GM12878 (cell line): ENCODE data around the gene UROC1. TPM values are rescaled to one million over a fixed set of nuclear protein-coding genes. Genes with fewer than 3 reads are reported as not detected.

ENCODE experiments used
- ATAC-seq: fragments of 200-7000 bp; cut with Tn5 transposase; 3 replicates; pipeline ENCODE4 v1.9.1; 2020; ENCODE audit warnings: mild to moderate bottlenecking, moderate library complexity
- BruUV-seq: library from RNA; stranded (reverse); fragments of 400-500 nt; replicated peaks from 2 replicates; lab custom pipeline; 2021; lab: Mats Ljungman, UMichigan
- CTCF ChIA-PET: fragments of 300-600 bp; sonication (Branson Sonifier 250); formaldehyde crosslinking; extraction: SDS; loops from one replicate; lab custom pipeline; 2021; ENCODE audit warnings: inconsistent platforms; lab: Yijun Ruan, JAX
- POLR2A ChIA-PET: fragments of 350-600 bp; formaldehyde crosslinking; extraction: SDS; loops from one replicate; lab custom pipeline; 2021; ENCODE audit warnings: inconsistent platforms; lab: Charles Lee
- RAD21 ChIA-PET: fragments of 300-600 bp; sonication (Branson Sonifier 250); formaldehyde crosslinking; loops from one replicate; lab custom pipeline; 2023; ENCODE audit warnings: antibody characterized with exemption; ENCODE audit not compliant: unreplicated experiment; lab: Charles Lee
- SMC1A ChIA-PET: fragments of 300-600 bp; sonication (Branson Sonifier 250); formaldehyde crosslinking; loops from one replicate; lab custom pipeline; 2023; ENCODE audit not compliant: unreplicated experiment, uncharacterized antibody; lab: Charles Lee
- DNase-seq: peaks from one replicate; pipeline ENCODE4 v3.0.0-alpha.2; 2011; ENCODE audit warnings: low read depth, low spot score
- FAIRE-seq: peaks from 3 replicates; lab custom pipeline; 2011; peaks lifted over from hg19 to GRCh38; lab: Jason Lieb, UNC
- H2AFZ ChIP-seq: 2 replicates; pipeline ENCODE4 v1.6.0; 2011; ENCODE audit warnings: low read depth, low read length, control low read depth; ENCODE audit not compliant: control insufficient read depth
- H3K27ac ChIP-seq: 2 replicates; pipeline ENCODE4 v1.5.1; 2011; ENCODE audit warnings: control low read depth; ENCODE audit not compliant: control insufficient read depth, insufficient read depth
- H3K27me3 ChIP-seq, 2 experiments: replicated peaks in 1 of 2; 2 replicates each; pipeline versions ENCODE4 v1.6.0 to v1.6.1; 2011; ENCODE audit warnings: low read length in 1 of 2; ENCODE audit not compliant: control insufficient read depth in 2 of 2, insufficient read depth in 2 of 2
- H3K36me3 ChIP-seq, 2 experiments: 2 replicates each; pipeline ENCODE4 v1.5.1; 2011; ENCODE audit warnings: low read length in 1 of 2; ENCODE audit not compliant: control insufficient read depth in 2 of 2, insufficient read depth in 2 of 2
- H3K4me1 ChIP-seq: 2 replicates; pipeline ENCODE4 v1.6.1; 2011; ENCODE audit warnings: mild to moderate bottlenecking, low read length, moderate library complexity, mixed read lengths; ENCODE audit not compliant: control insufficient read depth, insufficient read depth
- H3K4me2 ChIP-seq: 2 replicates; pipeline ENCODE4 v1.6.0; 2011; ENCODE audit warnings: control low read depth; ENCODE audit not compliant: control insufficient read depth, insufficient read depth
- H3K4me3 ChIP-seq: fragments of 200-600 bp; sonication (generic); 2 replicates; pipeline ENCODE4 v1.5.1; 2016
- H3K79me2 ChIP-seq: 2 replicates; pipeline ENCODE4 v1.6.0; 2011; ENCODE audit warnings: low read length; ENCODE audit not compliant: control insufficient read depth, insufficient read depth
- H3K9ac ChIP-seq: 2 replicates; pipeline ENCODE4 v1.8.0; 2011; ENCODE audit warnings: low read length, control low read depth, mixed read lengths; ENCODE audit not compliant: control insufficient read depth, insufficient read depth
- H3K9me3 ChIP-seq: replicated peaks from 3 replicates; pipeline ENCODE4 v1.5.1; 2011; ENCODE audit warnings: mild to moderate bottlenecking, low read length; ENCODE audit not compliant: control insufficient read depth, insufficient read depth
- H4K20me1 ChIP-seq: 2 replicates; pipeline ENCODE4 v1.6.0; 2011; ENCODE audit not compliant: control insufficient read depth, insufficient read depth
- ASH2L ChIP-seq: fragments of 300-600, 200-600 bp; sonication (generic); IDR thresholded peaks from 2 replicates; pipeline ENCODE4 v1.6.1; 2017; ENCODE audit warnings: low read depth, mild to moderate bottlenecking, borderline replicate concordance
- BHLHE40 ChIP-seq, 2 experiments: fragments of 450-650 bp in 1 of 2; IDR thresholded peaks; 2 replicates each; pipeline ENCODE4 v1.6.1; 2011 to 2017; ENCODE audit warnings: low read depth in 2 of 2, borderline replicate concordance in 1 of 2, improper control_type of control experiment in 1 of 2, low read length in 1 of 2, mild to moderate bottlenecking in 1 of 2
- CHD4 ChIP-seq: fragments of 200-600 bp; sonication (generic); IDR thresholded peaks from 2 replicates; pipeline ENCODE4 v1.6.1; 2016; ENCODE audit warnings: mild to moderate bottlenecking
- E4F1 ChIP-seq: fragments of 450-650 bp; IDR thresholded peaks from 2 replicates; pipeline ENCODE4 v1.6.1; 2018; ENCODE audit warnings: borderline replicate concordance, mild to moderate bottlenecking; ENCODE audit not compliant: partially characterized antibody
- HDAC6 ChIP-seq: fragments of 200-600 bp; sonication (generic); IDR thresholded peaks from one replicate; pipeline ENCODE4 v1.8.0; 2017; ENCODE audit warnings: antibody characterized with exemption; ENCODE audit not compliant: unreplicated experiment
- KAT2A ChIP-seq: conservative IDR thresholded peaks from 2 replicates; pipeline ENCODE4 v1.6.1; 2011; ENCODE audit warnings: low read depth, low read length; ENCODE audit not compliant: control insufficient read depth
- MYB ChIP-seq: fragments of 150-350 bp; IDR thresholded peaks from 2 replicates; pipeline ENCODE4 v1.6.1; 2014; ENCODE audit warnings: mild to moderate bottlenecking, low read depth, low read length, borderline replicate concordance
- SMARCA5 ChIP-seq: fragments of 450-650 bp; IDR thresholded peaks from 2 replicates; pipeline ENCODE4 v1.6.1; 2017; ENCODE audit warnings: mild to moderate bottlenecking
- TBL1XR1 ChIP-seq: IDR thresholded peaks from 2 replicates; pipeline ENCODE4 v1.6.1; 2012; ENCODE audit warnings: low read depth, low read length, improper control_type of control experiment
- ZBED1 ChIP-seq: IDR thresholded peaks from 2 replicates; pipeline ENCODE4 v1.6.1; 2016; ENCODE audit warnings: borderline replicate concordance
- ZNF274 ChIP-seq: IDR thresholded peaks from one replicate; pipeline ENCODE4 v1.8.0; 2011; ENCODE audit not compliant: insufficient read length, insufficient read depth
- ZNF592 ChIP-seq: fragments of 450-650 bp; IDR thresholded peaks from 2 replicates; pipeline ENCODE4 v1.6.1; 2017; ENCODE audit warnings: mild to moderate bottlenecking, moderate library complexity
- ZSCAN29 ChIP-seq: fragments of 450-650 bp; IDR thresholded peaks from 2 replicates; pipeline ENCODE4 v1.6.1; 2017; ENCODE audit warnings: mild to moderate bottlenecking, moderate library complexity
- WGBS: methylation state at CpG from one replicate; pipeline ENCODE4 v1.1.6; 2016; ENCODE audit warnings: low lambda C conversion rate; ENCODE audit not compliant: insufficient replicate concordance, insufficient coverage; ENCODE audit errors: missing lambda C conversion rate; 5-methylcytosine and 5-hydroxymethylcytosine counted together
- in situ Hi-C: fragments of 300-500 bp; cut with MboI; formaldehyde crosslinking; loops from 9 replicates; pipeline ENCODE4 v1.14.3; 2018; ENCODE audit warnings: mixed read lengths
- intact Hi-C: fragments of 100-400 bp; cut with micrococcal nuclease; formaldehyde crosslinking; loops from one replicate; pipeline ENCODE4 v1.14.2; 2022; ENCODE audit not compliant: unreplicated experiment
- polyA plus RNA-seq, 11 experiments: library from polyadenylated mRNA; depleted of rRNA in 4 of 11; unstranded in 6 of 11; stranded (reverse) in 5 of 11; fragments of >200 nt; fragmentation: Nextera tagmentation in 4 of 11; fragmentation: Illumina TruSeq in 1 of 11; extraction: Ambion mirVana in 4 of 11; extraction: Trizol in 1 of 11; gene quantifications; 1 replicate in 1 of 11; 2 replicates in 10 of 11; pipeline versions ENCODE4 v1.2.1 to v1.2.3, GENCODE V29; 2011 to 2016; ENCODE audit warnings: inconsistent platforms in 2 of 11, missing spikeins in 2 of 11, low read depth in 1 of 11
- total RNA-seq, 4 experiments: library from RNA; depleted of rRNA in 3 of 4; stranded (reverse); fragments of >200 nt in 3 of 4; fragmentation: Illumina TruSeq in 1 of 4; extraction: Trizol in 1 of 4; gene quantifications; 2 replicates each; pipeline versions ENCODE4 v1.2.1 to v1.2.3, GENCODE V29; 2013 to 2021
- TF ChIP-seq, protein P1 (sequence below): IDR thresholded peaks from 2 replicates; pipeline ENCODE4 v1.6.1; 2012; ENCODE audit warnings: low read length, inconsistent platforms
- TF ChIP-seq, protein P2 (sequence below): fragments of 450-650 bp; IDR thresholded peaks from 2 replicates; pipeline ENCODE4 v1.6.1; 2017; ENCODE audit warnings: borderline replicate concordance

Gene UROC1
- total and polyA plus RNA-seq, 10 of the 15 experiments (the other 5 are each of a cell fraction or from before 2014, with no cell fraction given) = 0.04 TPM; not detected in 9

GRCh38 chr3:126442856-126443242 is 74.7 kb downstream of the UROC1 start:
- ATAC-seq (no peak), FAIRE-seq (no peak), DNase-seq (no peak)
- POLR2A ChIA-PET = no interaction called here
- Histone ChIP-seq H3K9me3 (no peaks in the 10 kb centered on the region), H3K4me2 (no peak overlapping the region), H4K20me1 (no peaks in the 10 kb centered on the region), H3K27me3 (no peaks in the 10 kb centered on the region), H3K9ac (no peak overlapping the region), H3K36me3 (peaks cover 0 to 3% of the 10 kb centered on the region in 2 experiments; a peak in 3 of 4 replicates), H3K4me1 (no peaks in the 10 kb centered on the region), H2AFZ (no peak overlapping the region), H3K27ac (no peak overlapping the region), H3K79me2 (no peaks in the 10 kb centered on the region), H3K4me3 (no peak overlapping the region)
- intact Hi-C loops = no loop called here
- CTCF ChIA-PET = no interaction called here
- WGBS = 100% methylated on average over 3 of the region's 3 CpGs
- in situ Hi-C loops = no loop called here
- RAD21 ChIA-PET = interaction anchor here (0.6 kb wide), 1 partner anchor 362 kb away, joined by 3 read pairs; no protein-coding TSS in a partner anchor
- BruUV-seq = no TSS peak
- SMC1A ChIA-PET = no interaction called here
- no peak for TF ChIP-seq BHLHE40 (IDR thresholded peaks at IDR 0.05; ENCODE audit: borderline replicate concordance in 1 of 2, low read depth in 2 of 2, low read length in 1 of 2)
- TF ChIP-seq, protein P1, sequence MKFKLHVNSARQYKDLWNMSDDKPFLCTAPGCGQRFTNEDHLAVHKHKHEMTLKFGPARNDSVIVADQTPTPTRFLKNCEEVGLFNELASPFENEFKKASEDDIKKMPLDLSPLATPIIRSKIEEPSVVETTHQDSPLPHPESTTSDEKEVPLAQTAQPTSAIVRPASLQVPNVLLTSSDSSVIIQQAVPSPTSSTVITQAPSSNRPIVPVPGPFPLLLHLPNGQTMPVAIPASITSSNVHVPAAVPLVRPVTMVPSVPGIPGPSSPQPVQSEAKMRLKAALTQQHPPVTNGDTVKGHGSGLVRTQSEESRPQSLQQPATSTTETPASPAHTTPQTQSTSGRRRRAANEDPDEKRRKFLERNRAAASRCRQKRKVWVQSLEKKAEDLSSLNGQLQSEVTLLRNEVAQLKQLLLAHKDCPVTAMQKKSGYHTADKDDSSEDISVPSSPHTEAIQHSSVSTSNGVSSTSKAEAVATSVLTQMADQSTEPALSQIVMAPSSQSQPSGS = no peak
- no peak for TF ChIP-seq ZNF592
- no peak for TF ChIP-seq ZNF274
- no peak for TF ChIP-seq MYB
- TF ChIP-seq ZBED1 = no peak
- no peak for TF ChIP-seq E4F1
- TF ChIP-seq HDAC6 = no peak
- no peak for TF ChIP-seq CHD4
- TF ChIP-seq TBL1XR1 = no peak
- TF ChIP-seq, protein P2, sequence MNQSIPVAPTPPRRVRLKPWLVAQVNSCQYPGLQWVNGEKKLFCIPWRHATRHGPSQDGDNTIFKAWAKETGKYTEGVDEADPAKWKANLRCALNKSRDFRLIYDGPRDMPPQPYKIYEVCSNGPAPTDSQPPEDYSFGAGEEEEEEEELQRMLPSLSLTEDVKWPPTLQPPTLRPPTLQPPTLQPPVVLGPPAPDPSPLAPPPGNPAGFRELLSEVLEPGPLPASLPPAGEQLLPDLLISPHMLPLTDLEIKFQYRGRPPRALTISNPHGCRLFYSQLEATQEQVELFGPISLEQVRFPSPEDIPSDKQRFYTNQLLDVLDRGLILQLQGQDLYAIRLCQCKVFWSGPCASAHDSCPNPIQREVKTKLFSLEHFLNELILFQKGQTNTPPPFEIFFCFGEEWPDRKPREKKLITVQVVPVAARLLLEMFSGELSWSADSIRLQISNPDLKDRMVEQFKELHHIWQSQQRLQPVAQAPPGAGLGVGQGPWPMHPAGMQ = no peak
- TF ChIP-seq KAT2A = no peak
- TF ChIP-seq ZSCAN29 = no peak
- no peak for TF ChIP-seq SMARCA5
- TF ChIP-seq ASH2L = no peak
